ENCODE data around the gene MPC2. TPM values are rescaled to one million over a fixed set of nuclear protein-coding genes. Genes with fewer than 3 reads are reported as not detected.
A peak's percentile ranks its signal among the peaks of the same experiment; 100 is the strongest.

MPC2 gene
- total RNA-seq = 100 to 1,000 TPM; 203 to 232 TPM

GRCh38 chr1:167936930-167937708 is at the start of gene MPC2:
MPC2 (minus strand) TSS chr1:167937072; CDS start chr1:167935841, 1,231 bp downstream.
- Histone ChIP-seq H3K4me1 (no peaks in the 10 kb centered on the region), H3K36me3 (no peaks in the 10 kb centered on the region), H3K27ac (peak within 1 kb of the TSS; percentile 98), H3K27me3 (no peaks in the 10 kb centered on the region), H3K9ac (ENCODE audit: low read depth in 2 of 2, low read length in 2 of 2) (peak within 1 kb of the TSS; percentile 92 to 93), H3K9me3 (no peaks in the 10 kb centered on the region), H3K4me3 (peak within 1 kb of the TSS; percentile 86)
- DNase-seq = peak; percentile 82
- TF ChIP-seq, protein P1, sequence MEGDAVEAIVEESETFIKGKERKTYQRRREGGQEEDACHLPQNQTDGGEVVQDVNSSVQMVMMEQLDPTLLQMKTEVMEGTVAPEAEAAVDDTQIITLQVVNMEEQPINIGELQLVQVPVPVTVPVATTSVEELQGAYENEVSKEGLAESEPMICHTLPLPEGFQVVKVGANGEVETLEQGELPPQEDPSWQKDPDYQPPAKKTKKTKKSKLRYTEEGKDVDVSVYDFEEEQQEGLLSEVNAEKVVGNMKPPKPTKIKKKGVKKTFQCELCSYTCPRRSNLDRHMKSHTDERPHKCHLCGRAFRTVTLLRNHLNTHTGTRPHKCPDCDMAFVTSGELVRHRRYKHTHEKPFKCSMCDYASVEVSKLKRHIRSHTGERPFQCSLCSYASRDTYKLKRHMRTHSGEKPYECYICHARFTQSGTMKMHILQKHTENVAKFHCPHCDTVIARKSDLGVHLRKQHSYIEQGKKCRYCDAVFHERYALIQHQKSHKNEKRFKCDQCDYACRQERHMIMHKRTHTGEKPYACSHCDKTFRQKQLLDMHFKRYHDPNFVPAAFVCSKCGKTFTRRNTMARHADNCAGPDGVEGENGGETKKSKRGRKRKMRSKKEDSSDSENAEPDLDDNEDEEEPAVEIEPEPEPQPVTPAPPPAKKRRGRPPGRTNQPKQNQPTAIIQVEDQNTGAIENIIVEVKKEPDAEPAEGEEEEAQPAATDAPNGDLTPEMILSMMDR (IDR thresholded peaks at IDR 0.05) = no peak
- intact Hi-C loops (cut with DNase I) = loop anchor here (10.0 kb wide), 1 partner anchor 222 kb away; no protein-coding TSS in a partner anchor

DNA sequence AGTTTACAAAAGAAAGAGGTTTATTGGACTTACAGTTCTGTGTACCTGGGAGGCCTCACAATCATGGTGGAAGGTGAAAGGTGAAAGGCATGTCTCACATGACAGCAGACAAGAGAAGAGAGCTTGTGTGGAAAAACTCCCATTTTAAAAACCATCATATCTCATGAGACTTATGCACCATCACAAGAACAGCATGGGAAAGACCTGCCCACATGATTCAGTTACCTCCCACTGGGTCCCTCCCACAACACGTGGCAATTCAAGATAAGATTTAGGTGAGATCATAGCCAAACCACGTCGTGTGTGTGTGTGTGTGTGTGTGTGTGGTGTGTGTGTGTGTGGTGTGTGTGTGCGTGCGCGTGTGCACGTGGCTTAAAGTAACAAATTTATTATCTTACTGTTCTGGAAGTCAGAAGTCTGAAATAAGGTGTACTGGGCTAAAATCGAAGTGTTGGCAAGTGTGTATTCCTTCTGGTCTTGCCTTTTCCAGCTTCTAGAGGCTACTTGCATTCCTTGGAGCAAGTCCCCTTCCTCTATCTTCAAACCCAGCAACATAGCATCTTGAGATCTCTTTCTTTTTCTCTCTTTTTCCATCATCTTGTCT is 48.1 kb upstream of the MPC2 start:
- H3K9ac ChIP-seq (ENCODE audit: low read depth in 2 of 2, low read length in 2 of 2) = no peak overlapping the region
- TF ChIP-seq, protein P1 (IDR thresholded peaks at IDR 0.05) = no peak
- intact Hi-C loops (cut with DNase I) = no loop called here
- DNase-seq = no peak
- H3K27ac ChIP-seq = no peak overlapping the region
- H3K27me3 ChIP-seq = no peaks in the 10 kb centered on the region
- H3K36me3 ChIP-seq = no peaks in the 10 kb centered on the region
- H3K4me1 ChIP-seq = no peaks in the 10 kb centered on the region
- H3K4me3 ChIP-seq = no peak overlapping the region
- no peaks in the 10 kb centered on the region for H3K9me3 ChIP-seq

DNA sequence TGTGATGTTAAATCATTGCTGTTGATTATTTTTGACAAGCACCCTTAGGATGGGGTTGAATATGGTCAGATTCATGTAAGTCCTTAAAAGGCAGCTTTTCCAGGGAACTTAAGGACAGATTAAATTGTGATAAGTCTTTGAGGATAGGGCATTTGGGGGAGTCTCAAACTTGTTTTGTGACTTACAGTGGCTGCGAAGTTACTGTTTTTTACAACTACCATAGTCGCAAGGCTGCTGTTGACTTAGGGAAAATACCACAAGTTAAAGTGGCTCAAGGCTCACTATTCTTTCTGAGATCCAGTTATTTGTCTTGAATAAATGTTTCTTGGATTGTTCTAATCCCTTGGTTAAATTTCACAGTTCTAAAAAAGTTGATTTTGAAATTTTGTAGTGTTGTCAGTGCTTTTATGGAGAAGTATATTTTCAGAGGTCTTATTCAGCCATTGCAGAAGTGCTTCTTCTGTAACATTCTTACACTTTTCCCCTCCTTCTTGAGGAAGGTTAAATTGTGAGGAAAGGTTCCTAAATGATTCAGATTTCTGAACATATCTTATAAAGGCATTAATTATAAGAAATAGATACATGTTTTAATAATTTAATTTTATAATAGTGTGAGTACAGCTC is 47.0 kb upstream of the MPC2 start:
- Histone ChIP-seq H3K36me3 (no peaks in the 10 kb centered on the region), H3K27ac (no peak overlapping the region), H3K4me3 (no peak overlapping the region), H3K9me3 (no peaks in the 10 kb centered on the region), H3K9ac (ENCODE audit: low read depth in 2 of 2, low read length in 2 of 2) (no peak overlapping the region), H3K4me1 (no peaks in the 10 kb centered on the region), H3K27me3 (no peaks in the 10 kb centered on the region)
- intact Hi-C loops (cut with DNase I) = no loop called here
- TF ChIP-seq, protein P1 (IDR thresholded peaks at IDR 0.05) = no peak
- no peak for DNase-seq

GRCh38 chr1:167981933-167982332 is 45.1 kb upstream of the MPC2 start:
- no peaks in the 10 kb centered on the region for H3K36me3 ChIP-seq
- TF ChIP-seq, protein P1 (IDR thresholded peaks at IDR 0.05) = no peak
- intact Hi-C loops (cut with DNase I) = no loop called here
- no peaks in the 10 kb centered on the region for H3K9me3 ChIP-seq
- no peak overlapping the region for H3K9ac ChIP-seq (ENCODE audit: low read depth in 2 of 2, low read length in 2 of 2)
- H3K27ac ChIP-seq = no peak overlapping the region
- no peak for DNase-seq
- no peaks in the 10 kb centered on the region for H3K4me1 ChIP-seq
- H3K27me3 ChIP-seq = no peaks in the 10 kb centered on the region
- no peak overlapping the region for H3K4me3 ChIP-seq

GRCh38 chr1:167977245-167977644 is 40.4 kb upstream of the MPC2 start:
- Histone ChIP-seq H3K9me3 (no peaks in the 10 kb centered on the region), H3K36me3 (no peaks in the 10 kb centered on the region), H3K4me3 (no peak overlapping the region), H3K4me1 (no peaks in the 10 kb centered on the region), H3K27me3 (no peaks in the 10 kb centered on the region), H3K9ac (ENCODE audit: low read depth in 2 of 2, low read length in 2 of 2) (no peak overlapping the region), H3K27ac (no peak overlapping the region)
- TF ChIP-seq, protein P1 (IDR thresholded peaks at IDR 0.05) = no peak
- DNase-seq = no peak
- intact Hi-C loops (cut with DNase I) = no loop called here
